A549 treated with dexamethasone at 1 μM for 4 hours (cell line): ENCODE measurements around the gene SLC12A6. TPM values are rescaled to one million over a fixed set of nuclear protein-coding genes. Genes with fewer than 3 reads are reported as not detected.

Source experiments
- total RNA-seq: library from RNA; stranded (reverse); fragments of 200-300 nt; extraction: Qiagen RNA extraction; gene quantifications from 5 replicates; pipeline ENCODE4 v1.2.3, GENCODE V29; 2022

Gene SLC12A6
- total RNA-seq: 3.4 to 8.8 TPM (median 6.9 TPM) in 5 replicates

DNA sequence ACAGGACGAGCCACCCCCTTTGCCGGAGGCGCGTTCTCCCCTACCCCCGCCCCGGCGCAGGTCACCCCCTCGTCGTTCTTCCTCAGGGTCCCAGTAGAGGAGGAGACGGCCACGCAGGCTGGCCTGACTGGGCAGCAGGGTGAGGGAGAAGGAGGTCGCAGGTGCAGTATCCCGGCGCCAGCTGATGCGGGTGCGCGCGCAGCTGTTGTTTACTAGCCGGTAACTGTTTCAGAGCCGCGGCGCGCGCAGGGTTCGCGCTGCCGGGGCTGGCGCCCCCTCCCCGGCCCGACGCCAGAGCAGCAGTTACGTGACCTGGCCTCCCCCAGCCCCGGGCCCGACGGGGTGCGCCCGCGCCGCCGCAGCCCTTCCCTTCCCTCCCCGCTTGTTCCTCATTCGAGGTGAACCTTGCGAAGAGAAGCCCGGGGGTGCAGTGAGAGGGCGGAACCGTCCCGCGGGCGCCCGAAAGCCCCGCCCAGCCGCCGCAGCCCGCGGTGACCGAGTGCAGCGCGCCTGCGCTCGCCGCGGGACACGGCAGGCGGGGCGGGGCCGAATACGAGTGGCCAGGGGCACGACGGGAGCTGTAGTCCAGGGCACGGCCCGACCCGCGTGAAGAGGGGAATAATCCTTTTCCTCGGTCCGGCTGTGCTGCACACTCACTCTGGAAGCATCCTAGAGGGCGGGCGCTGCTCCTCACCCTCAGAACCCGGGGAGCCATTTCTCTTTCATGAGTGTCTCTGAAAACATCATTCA lies at the start of gene SLC12A6:
SLC12A6 (minus strand) TSS at position 225 of the 750 bp plus-strand sequence. CDS start 1,101 bp downstream, outside the sequence.

DNA sequence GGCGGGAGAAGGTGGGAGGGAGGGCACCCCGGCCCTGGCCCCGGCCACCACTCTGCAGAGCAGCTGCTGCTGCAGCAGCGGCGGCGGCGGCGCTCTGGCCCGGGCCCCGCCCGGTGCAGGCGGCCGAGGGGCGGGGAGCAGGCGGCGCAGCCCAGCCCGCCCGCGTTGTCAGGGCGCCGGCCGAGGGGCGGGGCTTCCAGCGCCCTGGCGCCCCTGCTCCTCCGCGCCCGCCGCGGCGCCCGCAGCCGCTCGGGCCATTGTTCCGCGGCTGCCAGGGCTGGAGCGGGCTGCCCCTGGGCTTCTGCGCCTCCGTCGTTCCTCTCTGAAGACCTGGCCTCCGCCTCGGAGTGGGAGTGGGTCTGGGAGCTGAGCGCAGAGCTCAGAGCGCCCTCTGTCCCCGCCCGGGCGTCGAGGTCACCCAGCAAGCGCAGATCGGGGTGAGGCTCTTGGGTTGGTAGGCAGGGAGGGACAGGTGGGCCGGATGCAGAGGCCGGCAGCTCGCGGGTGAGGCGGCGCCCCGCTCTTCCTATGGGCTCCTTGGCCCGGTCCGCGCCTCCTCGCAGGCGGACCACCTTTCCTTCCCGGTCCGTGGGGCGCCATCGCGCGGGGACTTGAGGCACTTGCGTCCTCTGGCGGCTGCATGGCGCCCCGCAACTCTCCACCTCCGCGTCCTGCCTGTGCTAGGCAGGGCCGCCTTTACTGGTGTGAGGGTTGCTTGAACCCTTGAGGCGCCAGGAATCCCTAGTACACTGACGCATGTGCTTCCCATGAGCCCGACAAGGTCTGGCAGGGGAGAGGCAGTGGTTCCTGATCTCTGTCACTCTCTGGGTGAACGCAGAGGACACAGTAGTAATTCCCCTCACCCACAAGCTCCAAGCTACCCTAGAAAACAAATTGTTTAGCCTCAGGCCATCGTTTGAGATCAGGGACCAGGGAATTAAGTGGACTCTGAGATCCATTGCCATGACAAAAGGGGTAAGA lies 29.8 kb upstream of the SLC12A6 start, which contains the start of gene LPCAT4:
LPCAT4 (minus strand) TSS at position 96 of the 981 bp plus-strand sequence. CDS start 96 bp downstream, outside the sequence.

DNA sequence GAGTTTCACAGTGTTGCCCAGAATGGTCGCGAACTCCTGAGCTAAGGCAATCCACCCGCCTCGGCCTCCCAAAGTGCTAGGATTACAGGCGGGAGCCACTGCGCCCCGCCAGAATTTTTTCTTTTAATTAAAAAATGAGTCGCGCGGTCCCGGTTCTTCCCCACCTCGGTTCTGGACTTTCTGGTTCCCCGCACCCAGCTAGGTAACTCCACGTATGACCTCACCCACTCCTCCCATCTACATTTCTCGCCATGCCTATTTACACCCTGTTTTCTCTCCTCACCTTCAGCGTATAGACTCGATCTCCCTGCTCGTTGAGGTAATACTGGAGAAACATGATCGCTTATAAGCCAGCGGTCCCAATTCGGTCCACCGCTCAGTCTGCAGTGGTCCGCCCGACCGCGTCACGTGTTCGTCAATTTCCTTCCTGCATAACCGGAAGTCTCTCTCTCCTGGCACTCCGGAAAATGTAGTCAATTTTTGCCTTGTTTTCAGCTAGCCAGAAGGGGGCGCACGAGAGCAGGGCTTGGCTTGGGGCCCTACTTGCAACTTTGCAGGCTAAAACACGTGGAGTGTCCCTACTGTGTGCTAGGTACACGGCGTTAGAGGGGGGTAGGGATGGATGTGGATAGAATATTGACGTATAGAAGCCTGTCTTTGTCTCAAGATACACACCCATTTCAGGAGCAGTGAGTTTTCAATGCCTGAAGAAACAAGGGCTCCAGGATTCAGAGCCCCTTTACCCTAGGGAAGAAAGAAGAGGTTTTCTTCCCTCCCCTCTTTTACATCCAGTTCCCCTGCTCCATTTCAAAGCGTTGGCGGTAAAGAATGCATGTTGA lies 5.4 kb upstream of the SLC12A6 start, which contains the start of the genes NOP10 and NUTM1:
NOP10 (minus strand) TSS at position 400 of the 839 bp plus-strand sequence; CDS start at position 337, 63 bp downstream.
NUTM1 (plus strand) TSS at position 579 of the 839 bp plus-strand sequence. CDS start 382 bp downstream, outside the sequence.

DNA sequence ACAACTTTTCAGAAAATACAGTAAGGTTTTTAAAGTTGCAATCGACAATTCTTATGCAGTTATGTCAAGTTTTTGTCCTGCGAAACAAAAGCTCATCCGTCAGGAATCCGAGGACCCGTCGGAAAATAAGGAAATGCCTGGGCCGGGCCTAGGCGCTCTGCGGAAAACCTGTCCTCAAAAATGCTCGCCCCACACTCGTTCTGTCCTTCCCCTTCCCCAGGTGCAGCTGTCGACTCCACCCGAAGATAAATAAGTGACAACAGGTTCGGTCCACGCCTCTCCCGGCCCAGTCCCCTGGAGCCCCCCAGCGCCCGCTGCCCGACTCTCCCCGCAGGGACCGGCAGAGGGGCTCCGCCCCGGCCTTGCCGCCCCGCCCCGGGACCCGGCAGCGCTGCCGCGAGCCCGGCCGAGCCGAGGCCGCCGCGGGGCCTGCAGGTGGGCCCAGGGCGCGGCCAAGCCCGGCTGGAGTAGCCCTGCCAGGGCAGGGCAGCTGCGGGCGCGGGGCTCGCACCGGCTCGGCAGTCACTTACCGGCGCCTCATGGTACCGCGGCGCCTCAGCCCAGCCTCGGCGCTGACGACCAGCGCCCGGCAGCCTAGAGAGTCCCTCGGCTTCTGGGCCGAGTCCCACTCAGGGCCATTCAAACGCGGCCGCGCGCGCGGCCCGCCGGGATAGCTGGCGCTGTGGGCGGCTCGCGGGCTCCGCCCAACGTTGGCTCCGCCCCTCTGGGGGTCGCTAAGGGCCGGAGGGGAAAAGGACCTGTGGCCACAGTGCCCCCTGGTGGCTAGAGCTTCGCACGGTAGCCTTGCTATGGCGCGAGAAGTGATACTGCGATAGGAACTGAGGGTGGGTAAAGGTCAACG lies 127.9 kb downstream of the SLC12A6 start, which contains the start of gene KATNBL1:
KATNBL1 (minus strand) TSS at position 676 of the 862 bp plus-strand sequence. CDS start 46,420 bp downstream, outside the sequence.

Other genes with a start within 250 kb of the SLC12A6 start
- gene EMC7, start 235.9 kb downstream of the SLC12A6 start, total RNA-seq: 133 to 147 TPM (median 138 TPM) in 5 replicates
- gene PGBD4, start 235.7 kb downstream of the SLC12A6 start, total RNA-seq: 1.3 to 1.7 TPM (median 1.6 TPM) in 5 replicates
- 27.2 to 33.4 TPM (median 30.9 TPM) in 5 replicates for gene KATNBL1, start 127.7 kb downstream of the SLC12A6 start, total RNA-seq
- 180 to 193 TPM (median 186 TPM) in 5 replicates for gene EMC4, start 112.8 kb downstream of the SLC12A6 start, total RNA-seq
- 490 to 578 TPM (median 506 TPM) in 5 replicates for gene NOP10, start 5.4 kb upstream of the SLC12A6 start, total RNA-seq
- not detected in 5 replicates for gene NUTM1, start 5.5 kb upstream of the SLC12A6 start, total RNA-seq
- 42.5 to 63.8 TPM (median 62.7 TPM) in 5 replicates for gene LPCAT4, start 29.4 kb upstream of the SLC12A6 start, total RNA-seq
- gene GOLGA8A, start 100.0 kb upstream of the SLC12A6 start, total RNA-seq: 3.1 to 11.2 TPM (median 6.9 TPM) in 5 replicates
- gene GOLGA8B, start 245.9 kb upstream of the SLC12A6 start, total RNA-seq: 9.6 to 20.1 TPM (median 15.6 TPM) in 5 replicates